PFSK-1 (cell line): ENCODE data around the gene TRIM44.

Experiments used
- POLR2AphosphoS5 ChIP-seq: IDR thresholded peaks from 2 replicates; pipeline ENCODE4 v1.6.1; 2012; ENCODE audit warnings: low read depth, mild to moderate bottlenecking, control low read depth, low read length, moderate library complexity
- TAF1 ChIP-seq: IDR thresholded peaks from 2 replicates; pipeline ENCODE4 v1.6.1; 2012; ENCODE audit warnings: low read length, control low read depth, borderline replicate concordance; ENCODE audit not compliant: insufficient read depth
- TF ChIP-seq, protein P1 (sequence below), 2 experiments: IDR thresholded peaks; 2 replicates each; pipeline versions ENCODE4 v1.6.1 to v1.8.0; 2011 to 2012; ENCODE audit warnings: low read depth in 2 of 2, low read length in 2 of 2, control low read depth in 1 of 2, inconsistent platforms in 1 of 2, mild to moderate bottlenecking in 1 of 2, moderate library complexity in 1 of 2; ENCODE audit not compliant: insufficient read depth in 1 of 2

DNA sequence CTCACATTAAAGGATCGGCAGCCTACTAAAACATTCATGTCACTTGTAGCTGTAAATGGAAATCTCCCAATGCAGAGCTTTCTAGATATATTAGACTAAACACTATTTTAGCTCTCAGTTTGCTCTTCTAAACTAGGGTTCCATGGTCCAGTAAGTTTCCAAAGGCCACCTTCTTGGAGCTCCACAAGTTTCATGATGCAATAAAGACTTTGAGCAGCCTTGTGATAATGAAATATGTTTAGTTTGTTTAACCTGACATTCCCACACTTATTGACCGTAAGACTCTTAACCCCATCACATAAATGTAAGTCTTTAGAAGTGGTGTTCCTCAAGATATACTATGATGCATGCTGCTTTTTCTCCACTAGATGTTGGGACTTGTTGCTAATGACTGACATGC, 87.7 kb downstream of the TRIM44 start:
- TF ChIP-seq, protein P1, sequence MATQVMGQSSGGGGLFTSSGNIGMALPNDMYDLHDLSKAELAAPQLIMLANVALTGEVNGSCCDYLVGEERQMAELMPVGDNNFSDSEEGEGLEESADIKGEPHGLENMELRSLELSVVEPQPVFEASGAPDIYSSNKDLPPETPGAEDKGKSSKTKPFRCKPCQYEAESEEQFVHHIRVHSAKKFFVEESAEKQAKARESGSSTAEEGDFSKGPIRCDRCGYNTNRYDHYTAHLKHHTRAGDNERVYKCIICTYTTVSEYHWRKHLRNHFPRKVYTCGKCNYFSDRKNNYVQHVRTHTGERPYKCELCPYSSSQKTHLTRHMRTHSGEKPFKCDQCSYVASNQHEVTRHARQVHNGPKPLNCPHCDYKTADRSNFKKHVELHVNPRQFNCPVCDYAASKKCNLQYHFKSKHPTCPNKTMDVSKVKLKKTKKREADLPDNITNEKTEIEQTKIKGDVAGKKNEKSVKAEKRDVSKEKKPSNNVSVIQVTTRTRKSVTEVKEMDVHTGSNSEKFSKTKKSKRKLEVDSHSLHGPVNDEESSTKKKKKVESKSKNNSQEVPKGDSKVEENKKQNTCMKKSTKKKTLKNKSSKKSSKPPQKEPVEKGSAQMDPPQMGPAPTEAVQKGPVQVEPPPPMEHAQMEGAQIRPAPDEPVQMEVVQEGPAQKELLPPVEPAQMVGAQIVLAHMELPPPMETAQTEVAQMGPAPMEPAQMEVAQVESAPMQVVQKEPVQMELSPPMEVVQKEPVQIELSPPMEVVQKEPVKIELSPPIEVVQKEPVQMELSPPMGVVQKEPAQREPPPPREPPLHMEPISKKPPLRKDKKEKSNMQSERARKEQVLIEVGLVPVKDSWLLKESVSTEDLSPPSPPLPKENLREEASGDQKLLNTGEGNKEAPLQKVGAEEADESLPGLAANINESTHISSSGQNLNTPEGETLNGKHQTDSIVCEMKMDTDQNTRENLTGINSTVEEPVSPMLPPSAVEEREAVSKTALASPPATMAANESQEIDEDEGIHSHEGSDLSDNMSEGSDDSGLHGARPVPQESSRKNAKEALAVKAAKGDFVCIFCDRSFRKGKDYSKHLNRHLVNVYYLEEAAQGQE (IDR thresholded peaks at IDR 0.05; ENCODE audit: insufficient read depth in 1 of 2, low read depth in 2 of 2, low read length in 2 of 2): no peak
- TF ChIP-seq POLR2AphosphoS5: no peak
- no peak for TF ChIP-seq TAF1
